Measurements from ENCODE around the gene FLNC.
A peak's percentile ranks its signal among the peaks of the same experiment; 100 is the strongest.

Gene FLNC

GRCh38 chr7:128877756-128878120 lies 47.5 kb downstream of the FLNC start:
- no peak for DNase-seq (ENCODE audit: low read depth in 2 of 2)

- no peak for DNase-seq (ENCODE audit: low read depth in 2 of 2)
Observed at GRCh38 chr7:128878226-128879105, 48.3 kb downstream of the FLNC start.

GRCh38 chr7:128879461-128879938 lies 49.3 kb downstream of the FLNC start:
- DNase-seq (ENCODE audit: low read depth in 2 of 2), result no peak

- no peak for DNase-seq (ENCODE audit: low read depth in 2 of 2)
Observed at GRCh38 chr7:128879939-128880746, 49.9 kb downstream of the FLNC start.

GRCh38 chr7:128880791-128881457 lies 50.7 kb downstream of the FLNC start:
- no peak for DNase-seq (ENCODE audit: low read depth in 2 of 2)

- DNase-seq (ENCODE audit: low read depth in 2 of 2), result no peak
Observed at GRCh38 chr7:128881458-128882125, 51.4 kb downstream of the FLNC start.

- no peak for DNase-seq (ENCODE audit: low read depth in 2 of 2)
Observed at GRCh38 chr7:128882134-128882533, 51.9 kb downstream of the FLNC start.

- DNase-seq (ENCODE audit: low read depth in 2 of 2), result peak; percentile 66 to 86
Observed at GRCh38 chr7:128883622-128884448, 53.6 kb downstream of the FLNC start.

- no peak for DNase-seq (ENCODE audit: low read depth in 2 of 2)
Observed at GRCh38 chr7:128884561-128885369, 54.6 kb downstream of the FLNC start.

- DNase-seq (ENCODE audit: low read depth in 2 of 2), result no peak
Observed at GRCh38 chr7:128885370-128886187, 55.4 kb downstream of the FLNC start.

GRCh38 chr7:128886391-128887168 lies 56.4 kb downstream of the FLNC start:
- no peak for DNase-seq (ENCODE audit: low read depth in 2 of 2)

GRCh38 chr7:128887169-128888038 lies 57.2 kb downstream of the FLNC start:
- DNase-seq (ENCODE audit: low read depth in 2 of 2), result no peak

- DNase-seq (ENCODE audit: low read depth in 2 of 2), result no peak
Observed at GRCh38 chr7:128888039-128888755, 58.0 kb downstream of the FLNC start.

- no peak for DNase-seq (ENCODE audit: low read depth in 2 of 2)
Observed at GRCh38 chr7:128888756-128889095, 58.5 kb downstream of the FLNC start.

GRCh38 chr7:128889121-128889520 lies 58.9 kb downstream of the FLNC start:
- no peak for DNase-seq (ENCODE audit: low read depth in 2 of 2)

- DNase-seq (ENCODE audit: low read depth in 2 of 2), result no peak
Observed at GRCh38 chr7:128890306-128891109, 60.3 kb downstream of the FLNC start.
